Upper lobe of left lung (tissue), 6 donors: Measurements from ENCODE around the gene HBS1L. TPM values are rescaled to one million over a fixed set of nuclear protein-coding genes. Genes with fewer than 3 reads are reported as not detected.

Experiments used
- ATAC-seq, 2 donors: fragments of 200-7000 bp; cut with Tn5 transposase; one replicate each; pipeline ENCODE4 v1.9.1; 2022; ENCODE audit warnings: mild to moderate bottlenecking in 2 of 2, moderate library complexity in 2 of 2; ENCODE audit not compliant: low FRiP score in 2 of 2
- DNase-seq, 2 donors: peaks; one replicate each; pipeline ENCODE4 v3.0.0-alpha.2; 2019 to 2020
- H3K27ac ChIP-seq, 4 donors: fragments of 200-600 bp; sonication (generic); one replicate each; pipeline ENCODE4 v1.5.1; 2016 to 2019
- H3K27me3 ChIP-seq, 4 donors: fragments of 200-600 bp; sonication (generic); one replicate each; pipeline ENCODE4 v1.5.1; 2017 to 2019
- H3K36me3 ChIP-seq, 4 donors: fragments of 200-600 bp; sonication (generic); one replicate each; pipeline ENCODE4 v1.5.1; 2016 to 2019
- H3K4me1 ChIP-seq, 4 donors: fragments of 200-600 bp; sonication (generic); one replicate each; pipeline ENCODE4 v1.5.1; 2018 to 2019
- H3K4me3 ChIP-seq, 4 donors: fragments of 200-600 bp; sonication (generic); one replicate each; pipeline ENCODE4 v1.5.1; 2017 to 2019; ENCODE audit warnings: mild to moderate bottlenecking in 2 of 4, moderate library complexity in 1 of 4
- H3K9me3 ChIP-seq, 4 donors: fragments of 200-600 bp; sonication (generic); one replicate each; pipeline ENCODE4 v1.5.1; 2018 to 2019
- EP300 ChIP-seq, 4 donors: sonication (generic); formaldehyde crosslinking; IDR thresholded peaks; one replicate each; pipeline ENCODE4 v1.5.1; 2017; ENCODE audit warnings: antibody characterized with exemption in 4 of 4, control low read depth in 2 of 4
- POLR2A ChIP-seq, 4 donors: fragments of 450-650 bp; IDR thresholded peaks; one replicate each; pipeline ENCODE4 v1.5.1; 2016 to 2017; ENCODE audit warnings: antibody characterized with exemption in 4 of 4, mild to moderate bottlenecking in 2 of 4
- POLR2AphosphoS5 ChIP-seq, 2 donors: sonication (generic); formaldehyde crosslinking; IDR thresholded peaks; one replicate each; pipeline ENCODE4 v1.5.1; 2017; ENCODE audit warnings: antibody characterized with exemption in 2 of 2
- WGBS, 2 donors: methylation state at CpG; one replicate each; pipeline ENCODE4 v1.1.5; 2017 to 2018; 5-methylcytosine and 5-hydroxymethylcytosine counted together
- total RNA-seq, 6 donors: library from RNA; depleted of rRNA in 4 of 6; stranded (reverse); fragments of >200 nt in 4 of 6; gene quantifications; one replicate each; pipeline versions ENCODE4 v1.1.0 to v1.2.1, GENCODE V29; 2016 to 2021
- TF ChIP-seq, protein P1 (sequence below), 6 experiments: fragments of 450-650 bp in 4 of 6; fragments of 200-600 bp in 2 of 6; sonication (generic) in 2 of 6; IDR thresholded peaks; one replicate each; pipeline ENCODE4 v1.5.1; 2016 to 2019; ENCODE audit warnings: antibody characterized with exemption in 6 of 6
- donor health status: DM: no; HTN: no; CAD: no; lungs with moderate emphysema.
- donor health status: DM: no; HTN: yes; CAD: no; lungs with severe emphysema.

Gene HBS1L
- total RNA-seq, 6 donors from 2014 or later: 16.8 to 47.0 (median 38.5) TPM

DNA sequence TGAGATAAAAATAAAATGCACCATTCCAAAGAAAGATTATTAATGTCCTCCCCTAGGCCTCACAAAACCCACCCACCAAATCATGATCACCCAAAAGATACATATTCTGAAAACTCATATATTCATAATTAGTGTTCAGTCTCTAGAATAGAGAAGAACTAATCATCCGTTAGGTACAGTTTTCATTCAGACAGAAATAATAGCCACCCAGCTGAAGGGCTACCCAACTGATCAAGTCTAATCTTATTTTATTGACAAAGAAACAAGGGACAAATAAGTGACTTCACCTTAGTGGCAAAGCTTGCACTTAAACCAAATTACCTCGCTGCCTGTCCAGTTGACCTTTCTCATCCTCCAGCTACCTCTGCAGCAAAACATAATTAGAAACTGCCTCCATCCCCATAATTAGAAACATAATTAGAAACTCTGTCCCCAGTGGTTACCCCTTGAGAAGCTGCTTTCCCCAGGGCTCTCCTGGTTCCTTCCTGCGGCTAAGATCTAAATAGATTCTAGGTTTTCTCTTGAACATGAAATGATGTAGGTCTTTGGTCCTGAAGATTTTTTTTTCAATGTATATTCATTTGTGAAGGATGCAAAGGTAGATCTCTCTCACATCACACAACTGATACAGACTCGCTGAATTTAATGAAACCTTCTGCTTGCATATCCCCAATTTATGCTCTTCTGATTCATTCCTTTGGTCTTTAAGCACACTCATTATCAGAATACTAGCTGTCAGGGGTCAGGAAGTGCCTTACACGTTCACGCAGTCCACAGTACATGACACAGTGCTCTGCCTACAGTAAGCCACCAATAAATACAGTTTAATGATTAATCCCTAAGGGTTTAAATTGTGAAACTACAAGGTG lies 46.3 kb downstream of the HBS1L start:
- Histone ChIP-seq H3K9me3 (no peaks in the 10 kb centered on the region), H3K4me3 (no peak overlapping the region), H3K36me3 (no peaks in the 10 kb centered on the region), H3K27me3 (no peaks in the 10 kb centered on the region), H3K27ac (no peak overlapping the region), H3K4me1 (no peaks in the 10 kb centered on the region)
- ATAC-seq (no peak), DNase-seq (no peak)
- 83 to 84% methylated on average over 6 of the region's 6 CpGs for WGBS, 2 donors
- TF ChIP-seq EP300 (IDR thresholded peaks at IDR 0.05): no peak
- TF ChIP-seq, protein P1, sequence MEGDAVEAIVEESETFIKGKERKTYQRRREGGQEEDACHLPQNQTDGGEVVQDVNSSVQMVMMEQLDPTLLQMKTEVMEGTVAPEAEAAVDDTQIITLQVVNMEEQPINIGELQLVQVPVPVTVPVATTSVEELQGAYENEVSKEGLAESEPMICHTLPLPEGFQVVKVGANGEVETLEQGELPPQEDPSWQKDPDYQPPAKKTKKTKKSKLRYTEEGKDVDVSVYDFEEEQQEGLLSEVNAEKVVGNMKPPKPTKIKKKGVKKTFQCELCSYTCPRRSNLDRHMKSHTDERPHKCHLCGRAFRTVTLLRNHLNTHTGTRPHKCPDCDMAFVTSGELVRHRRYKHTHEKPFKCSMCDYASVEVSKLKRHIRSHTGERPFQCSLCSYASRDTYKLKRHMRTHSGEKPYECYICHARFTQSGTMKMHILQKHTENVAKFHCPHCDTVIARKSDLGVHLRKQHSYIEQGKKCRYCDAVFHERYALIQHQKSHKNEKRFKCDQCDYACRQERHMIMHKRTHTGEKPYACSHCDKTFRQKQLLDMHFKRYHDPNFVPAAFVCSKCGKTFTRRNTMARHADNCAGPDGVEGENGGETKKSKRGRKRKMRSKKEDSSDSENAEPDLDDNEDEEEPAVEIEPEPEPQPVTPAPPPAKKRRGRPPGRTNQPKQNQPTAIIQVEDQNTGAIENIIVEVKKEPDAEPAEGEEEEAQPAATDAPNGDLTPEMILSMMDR (IDR thresholded peaks at IDR 0.05): no peak
- no peak for TF ChIP-seq POLR2A (IDR thresholded peaks at IDR 0.05)
- no peak for TF ChIP-seq POLR2AphosphoS5 (IDR thresholded peaks at IDR 0.05)

DNA sequence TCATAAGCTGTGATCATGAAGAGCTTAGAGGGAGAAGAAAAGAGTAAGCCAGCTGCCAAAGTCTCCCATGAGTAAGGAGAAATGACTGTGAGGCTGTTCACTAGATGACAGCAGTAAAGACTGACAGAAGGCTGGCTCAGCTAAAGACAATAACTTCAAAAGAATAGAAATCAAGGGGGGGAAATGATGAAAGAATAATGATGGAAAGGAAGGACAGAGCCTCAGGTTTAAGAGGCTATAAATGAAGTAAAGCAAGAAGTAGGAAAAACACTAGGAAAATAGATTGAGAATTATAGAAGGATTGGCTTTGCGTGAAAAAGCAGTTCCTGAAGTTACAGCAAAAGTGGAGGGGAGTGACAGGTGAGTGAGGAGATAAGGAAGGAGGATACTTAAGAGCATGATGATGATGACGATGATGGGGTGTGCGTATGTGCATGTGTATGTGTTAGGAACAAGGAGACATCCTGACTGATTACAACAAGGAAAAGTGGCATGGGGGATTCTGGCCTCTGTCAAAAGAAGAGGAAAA lies 48.2 kb downstream of the HBS1L start:
- DNase-seq (no peak), ATAC-seq (no peak)

DNA sequence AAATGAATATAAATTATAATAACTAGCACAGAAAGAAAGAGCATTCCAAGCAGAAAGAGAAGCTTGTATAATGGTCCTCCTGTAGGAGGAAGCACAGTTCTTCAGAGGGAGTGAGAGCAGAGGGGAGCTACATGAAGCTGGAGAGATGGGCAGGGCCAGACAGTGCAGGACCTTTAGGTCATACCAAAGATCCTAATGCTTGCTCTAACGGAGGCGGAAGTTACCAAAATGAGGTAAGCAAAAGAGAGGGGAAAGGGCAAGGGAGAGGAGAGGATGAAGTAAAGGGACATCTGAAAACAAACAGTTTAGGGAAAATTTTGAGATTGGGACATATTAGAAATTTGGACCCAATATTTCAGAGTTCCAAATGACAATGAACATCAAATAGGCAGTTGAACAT lies 50.2 kb downstream of the HBS1L start:
- 82 to 93% methylated on average over 2 of the region's 2 CpGs for WGBS, 2 donors

More for the DNA sequence above, 48.2 kb downstream of the HBS1L start:
- WGBS, 2 donors: 88 to 90% methylated on average over 3 of the region's 3 CpGs
- H3K27me3 ChIP-seq: no peaks in the 10 kb centered on the region
- no peaks in the 10 kb centered on the region for H3K9me3 ChIP-seq
- no peaks in the 10 kb centered on the region for H3K4me1 ChIP-seq
- H3K36me3 ChIP-seq: no peaks in the 10 kb centered on the region
- H3K4me3 ChIP-seq: no peak overlapping the region
- no peak for TF ChIP-seq EP300 (IDR thresholded peaks at IDR 0.05)
- no peak for TF ChIP-seq POLR2AphosphoS5 (IDR thresholded peaks at IDR 0.05)
- no peak for TF ChIP-seq POLR2A (IDR thresholded peaks at IDR 0.05)
- TF ChIP-seq, protein P1 (IDR thresholded peaks at IDR 0.05): no peak
- no peak overlapping the region for H3K27ac ChIP-seq

DNA sequence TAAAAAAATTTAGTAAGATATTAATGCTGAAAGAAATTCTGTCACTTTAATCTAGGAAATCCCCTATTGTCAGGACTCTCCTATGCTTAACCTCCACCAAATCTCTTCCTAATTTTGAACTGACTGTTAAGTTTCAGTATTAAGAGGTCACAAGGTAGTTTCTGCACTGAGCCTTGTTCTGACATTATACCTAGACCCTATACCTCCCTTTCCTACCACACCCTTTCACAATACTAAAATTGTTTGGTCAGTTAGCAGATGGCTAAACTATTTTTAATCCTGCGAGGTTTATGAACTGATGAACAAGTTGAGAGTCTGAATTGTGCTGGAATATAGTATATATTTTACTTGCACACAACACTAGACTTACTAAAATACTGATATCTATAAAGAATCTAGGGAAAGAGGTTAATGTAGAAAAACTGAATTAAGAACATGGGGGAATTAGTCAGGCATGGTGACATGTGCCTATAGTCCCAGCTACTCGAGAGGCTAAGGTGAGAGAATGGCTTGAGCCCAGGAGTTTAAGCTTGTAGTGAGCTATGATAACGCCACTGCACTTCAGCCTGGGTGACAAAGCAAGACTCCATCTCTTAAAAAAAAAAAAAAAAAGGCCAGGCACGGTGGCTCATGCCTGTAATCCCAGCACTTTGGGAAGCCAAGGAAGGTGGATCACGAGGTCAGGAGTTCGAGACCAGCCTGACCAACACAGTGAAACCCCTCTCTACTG lies 51.5 kb downstream of the HBS1L start:
- no peaks in the 10 kb centered on the region for H3K27me3 ChIP-seq
- H3K4me1 ChIP-seq: no peaks in the 10 kb centered on the region
- H3K4me3 ChIP-seq: no peak overlapping the region
- TF ChIP-seq EP300 (IDR thresholded peaks at IDR 0.05) (no peak), POLR2A (IDR thresholded peaks at IDR 0.05) (no peak), POLR2AphosphoS5 (IDR thresholded peaks at IDR 0.05) (no peak)
- TF ChIP-seq, protein P1 (IDR thresholded peaks at IDR 0.05): no peak
- peaks cover 0 to 11% (median 0%) of the 10 kb centered on the region in 4 donors for H3K36me3 ChIP-seq
- DNase-seq (no peak), ATAC-seq (no peak)
- no peaks in the 10 kb centered on the region for H3K9me3 ChIP-seq
- WGBS, 2 donors: 89 to 93% methylated on average over 6 of the region's 6 CpGs
- no peak overlapping the region for H3K27ac ChIP-seq

More for the DNA sequence above, 50.2 kb downstream of the HBS1L start:
- Histone ChIP-seq H3K27ac (no peak overlapping the region), H3K4me1 (no peaks in the 10 kb centered on the region), H3K27me3 (no peaks in the 10 kb centered on the region), H3K36me3 (peaks cover 0 to 11% (median 0%) of the 10 kb centered on the region in 4 donors), H3K4me3 (no peak overlapping the region), H3K9me3 (no peaks in the 10 kb centered on the region)
- no peak for TF ChIP-seq POLR2AphosphoS5 (IDR thresholded peaks at IDR 0.05)
- no peak for TF ChIP-seq POLR2A (IDR thresholded peaks at IDR 0.05)
- no peak for TF ChIP-seq EP300 (IDR thresholded peaks at IDR 0.05)
- TF ChIP-seq, protein P1 (IDR thresholded peaks at IDR 0.05): no peak
- ATAC-seq: no peak
- DNase-seq: no peak
